Activated CD8-positive, alpha-beta memory T cell treated with anti-CD3 and anti-CD28 coated beads for 36 hours (primary cell): ENCODE results near the gene B3GNT4. TPM values are rescaled to one million over a fixed set of nuclear protein-coding genes. Genes with fewer than 3 reads are reported as not detected.

Experiments used
- CTCF ChIA-PET: fragments of 350-600 bp; sonication (Branson Sonifier 250); formaldehyde crosslinking; loops from one replicate; lab custom pipeline; 2021; ENCODE audit warnings: antibody characterized with exemption; lab: Charles Lee
- POLR2A ChIA-PET: fragments of 350-600 bp; sonication (Branson Sonifier 250); formaldehyde crosslinking; loops from one replicate; lab custom pipeline; 2021; ENCODE audit warnings: antibody characterized with exemption; lab: Charles Lee
- total RNA-seq, 2 experiments: library from RNA; stranded (reverse); gene quantifications; one replicate each; pipeline ENCODE4 v1.2.3, GENCODE V29; 2021

Gene B3GNT4
- total RNA-seq, 2 experiments from 2014 or later, result 0.46 to 0.63 TPM

DNA sequence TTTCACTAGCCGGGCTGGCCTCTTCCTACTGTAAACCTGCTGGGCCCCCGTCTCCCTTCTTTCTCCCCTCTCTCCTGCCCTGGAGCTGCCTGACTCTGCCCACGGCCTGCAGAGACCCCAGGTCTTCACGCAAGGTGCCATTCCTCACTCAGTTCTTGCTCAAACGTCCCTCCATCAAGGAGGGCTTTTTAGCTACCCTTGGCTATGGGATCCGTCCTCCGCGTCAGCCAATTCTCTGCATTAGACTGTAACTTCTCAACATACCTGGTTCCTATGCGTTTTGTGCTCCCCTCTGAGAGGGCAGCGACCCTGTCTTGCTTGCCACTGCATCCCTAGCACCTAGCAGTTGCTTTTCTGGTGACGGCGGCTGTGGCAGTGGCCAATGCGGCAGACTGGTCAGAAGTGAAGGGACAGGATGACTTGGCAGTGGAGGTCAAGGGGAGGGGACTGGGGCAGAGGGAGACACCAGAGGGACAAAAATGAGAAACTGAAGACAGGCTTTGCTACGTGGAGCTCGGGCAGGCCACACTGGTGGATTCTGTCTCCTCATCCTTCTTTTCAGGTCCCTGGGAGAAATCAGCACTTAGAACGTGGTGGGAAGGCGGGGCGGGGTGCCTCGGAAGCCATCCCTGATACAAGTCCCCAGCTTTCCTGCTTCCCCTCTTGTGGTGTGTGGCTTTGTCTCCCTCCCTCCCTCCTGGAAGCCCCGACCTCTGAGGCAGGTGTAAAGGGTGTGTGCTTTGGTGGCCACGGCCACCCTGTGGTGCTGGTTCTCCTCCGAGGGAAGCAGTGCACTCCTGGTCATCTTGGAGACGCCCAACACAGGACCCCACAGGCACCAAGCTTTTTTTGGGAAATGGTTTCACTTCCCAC lies 1.8 kb downstream of the B3GNT4 start:
- ChIA-PET CTCF (interaction anchor here (0.6 to 1.0 kb wide), 3 partner anchors 14 to 85 kb away, joined by 3 to 4 read pairs (median 4); no protein-coding TSS in a partner anchor), POLR2A (interaction anchor here (0.6 to 1.5 kb wide), 5 partner anchors 14 to 1314 kb away, joined by 3 to 9 read pairs (median 4); partner anchors contain the start of gene DIABLO)

- ChIA-PET CTCF (interaction anchor here (1.0 kb wide), 1 partner anchor 13 kb away, joined by 3 read pairs; no protein-coding TSS in a partner anchor), POLR2A (interaction anchor here (1.1 to 1.5 kb wide), 2 partner anchors 15 to 20 kb away, joined by 4 read pairs; partner anchors contain the start of gene DIABLO)
These were observed 2.8 kb downstream of the B3GNT4 start for GRCh38 chr12:122206111-122206881.

DNA sequence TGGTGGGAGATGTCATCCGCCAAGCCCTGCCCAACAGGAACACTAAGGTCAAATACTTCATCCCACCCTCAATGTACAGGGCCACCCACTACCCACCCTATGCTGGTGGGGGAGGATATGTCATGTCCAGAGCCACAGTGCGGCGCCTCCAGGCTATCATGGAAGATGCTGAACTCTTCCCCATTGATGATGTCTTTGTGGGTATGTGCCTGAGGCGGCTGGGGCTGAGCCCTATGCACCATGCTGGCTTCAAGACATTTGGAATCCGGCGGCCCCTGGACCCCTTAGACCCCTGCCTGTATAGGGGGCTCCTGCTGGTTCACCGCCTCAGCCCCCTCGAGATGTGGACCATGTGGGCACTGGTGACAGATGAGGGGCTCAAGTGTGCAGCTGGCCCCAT lies 3.5 kb downstream of the B3GNT4 start:
- POLR2A ChIA-PET, result interaction anchor here (1.5 kb wide), 1 partner anchor 19 kb away, joined by 4 read pairs; the partner anchor contains the start of gene DIABLO
- CTCF ChIA-PET, result no interaction called here

GRCh38 chr12:122207391-122207790 lies 3.9 kb downstream of the B3GNT4 start:
- ChIA-PET CTCF (no interaction called here), POLR2A (no interaction called here)

GRCh38 chr12:122208073-122208820 lies 4.7 kb downstream of the B3GNT4 start:
- CTCF ChIA-PET, result interaction anchor here (1.6 kb wide), 1 partner anchor 12 kb away, joined by 4 read pairs; no protein-coding TSS in a partner anchor
- POLR2A ChIA-PET, result no interaction called here

DNA sequence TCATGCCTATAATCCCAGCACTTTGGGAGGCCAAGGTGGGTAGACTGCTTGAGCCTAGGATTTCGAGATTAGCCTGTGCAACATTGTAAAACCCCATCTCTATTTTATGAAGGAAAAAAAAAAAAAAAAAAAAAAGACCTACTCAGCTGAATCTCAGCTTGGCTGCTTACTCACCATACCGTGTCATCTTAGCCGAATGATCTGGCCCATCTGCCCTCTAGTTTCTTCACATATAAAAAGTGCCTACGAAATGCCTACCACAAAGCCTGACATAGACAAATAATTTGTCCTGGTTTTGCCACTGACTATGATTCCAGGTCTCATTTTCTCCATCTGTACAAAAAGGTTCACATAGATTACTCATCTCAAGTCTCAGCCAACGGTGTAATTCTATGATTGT lies 12.3 kb downstream of the B3GNT4 start:
- POLR2A ChIA-PET, result no interaction called here
- CTCF ChIA-PET, result interaction anchor here (0.6 to 1.4 kb wide), 3 partner anchors 49 to 372 kb away, joined by 3 to 6 read pairs (median 3); no protein-coding TSS in a partner anchor

- POLR2A ChIA-PET, result no interaction called here
- CTCF ChIA-PET, result interaction anchor here (0.7 to 1.4 kb wide), 2 partner anchors 50 to 373 kb away, joined by 3 to 6 read pairs; no protein-coding TSS in a partner anchor
These were observed 12.9 kb downstream of the B3GNT4 start for GRCh38 chr12:122216445-122216844.

- POLR2A ChIA-PET, result interaction anchor here (0.5 to 2.4 kb wide), 9 partner anchors 10 to 610 kb away, joined by 3 to 16 read pairs (median 4); partner anchors contain the start of genes KNTC1, RSRC2, VPS33A and ZCCHC8
These were observed 22.3 kb downstream of the B3GNT4 start, which contains the start of gene DIABLO for GRCh38 chr12:122225683-122226365. TSS of gene DIABLO (minus strand) at chr12:122226052. CDS start at chr12:122226014, 38 bp downstream.

DNA sequence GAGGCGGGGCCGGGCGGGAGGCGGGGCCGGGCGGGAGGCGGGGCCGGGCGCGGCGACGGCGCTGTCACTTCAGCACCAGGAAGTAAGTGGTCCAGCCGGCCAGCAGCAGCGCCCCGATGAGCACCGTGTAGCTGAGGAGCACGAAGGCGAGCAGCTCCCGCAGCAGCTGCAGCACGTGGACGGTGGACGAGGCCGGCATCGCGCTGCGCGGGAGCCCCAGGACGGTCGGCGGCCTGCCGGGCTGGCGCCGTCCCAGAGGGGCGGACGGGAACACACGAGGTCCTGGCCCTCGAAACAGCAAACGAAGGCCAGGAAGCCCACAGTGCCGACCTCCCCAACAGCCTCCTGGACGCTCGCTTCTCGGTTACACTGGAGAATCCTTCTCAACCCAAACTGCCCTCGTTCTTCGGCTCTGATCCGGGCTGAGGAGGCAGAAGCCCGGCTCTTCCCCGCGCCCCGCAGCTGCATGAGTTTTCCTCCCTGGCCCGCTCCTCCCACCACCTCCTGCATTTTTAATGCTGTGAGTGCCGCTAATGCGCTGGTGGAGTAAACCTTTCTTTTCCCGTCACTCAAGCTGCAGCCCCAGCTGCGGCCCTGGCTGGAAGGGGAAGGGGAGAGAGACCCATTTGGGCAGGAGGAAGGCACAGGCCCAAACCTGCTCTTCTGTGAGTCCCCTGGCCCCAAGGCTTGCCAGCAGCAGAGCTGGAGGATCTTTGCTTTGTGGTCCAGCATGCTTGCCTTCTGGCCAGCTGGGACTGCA lies 23.0 kb downstream of the B3GNT4 start:
- CTCF ChIA-PET, result interaction anchor here (0.5 to 1.6 kb wide), 5 partner anchors 18 to 364 kb away, joined by 3 to 8 read pairs (median 3); partner anchors contain the start of gene CFAP251
- POLR2A ChIA-PET, result interaction anchor here (0.5 to 2.4 kb wide), 9 partner anchors 11 to 610 kb away, joined by 3 to 16 read pairs (median 4); partner anchors contain the start of genes KNTC1, RSRC2, VPS33A and ZCCHC8

More at GRCh38 chr12:122225683-122226365, 22.3 kb downstream of the B3GNT4 start, which contains the start of gene DIABLO:
- CTCF ChIA-PET, result interaction anchor here (0.5 to 1.2 kb wide), 4 partner anchors 39 to 307 kb away, joined by 3 read pairs; partner anchors contain the start of gene CFAP251

- POLR2A ChIA-PET, result interaction anchor here (0.6 to 2.4 kb wide), 3 partner anchors 17 to 1268 kb away, joined by 3 to 16 read pairs (median 15); partner anchors contain the start of gene VPS33A
- CTCF ChIA-PET, result interaction anchor here (1.6 kb wide), 1 partner anchor 18 kb away, joined by 8 read pairs; no protein-coding TSS in a partner anchor
These were observed 23.8 kb downstream of the B3GNT4 start for GRCh38 chr12:122227341-122227740.

- ChIA-PET CTCF (interaction anchor here (1.6 kb wide), 1 partner anchor 17 kb away, joined by 8 read pairs; no protein-coding TSS in a partner anchor), POLR2A (no interaction called here)
These were observed 24.6 kb downstream of the B3GNT4 start for GRCh38 chr12:122228092-122228491.

DNA sequence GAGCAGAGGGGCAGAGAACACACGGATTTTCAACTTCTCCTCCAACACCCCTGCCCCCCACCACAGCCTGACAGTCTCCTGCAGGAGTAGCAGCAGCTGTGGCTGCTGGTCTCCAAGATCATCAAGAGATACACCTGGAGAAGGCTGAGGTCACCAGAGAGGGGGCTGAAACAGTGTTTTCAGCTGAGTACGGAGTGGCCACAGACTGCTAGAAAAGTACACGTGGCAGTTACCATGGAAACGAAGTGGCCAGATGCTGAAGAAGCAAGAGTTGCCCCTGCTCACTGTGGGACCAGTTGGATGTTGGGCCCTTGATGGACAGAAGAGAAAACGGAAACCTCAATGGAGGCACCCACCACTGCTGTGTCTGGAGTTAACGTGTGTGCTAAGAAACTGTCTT lies 27.3 kb downstream of the B3GNT4 start:
- CTCF ChIA-PET, result no interaction called here

GRCh38 chr12:122232691-122233090 lies 29.2 kb downstream of the B3GNT4 start:
- CTCF ChIA-PET, result no interaction called here

More for the DNA sequence above, 27.3 kb downstream of the B3GNT4 start:
- POLR2A ChIA-PET, result no interaction called here

GRCh38 chr12:122235741-122236140 lies 32.2 kb downstream of the B3GNT4 start:
- ChIA-PET POLR2A (interaction anchor here (0.6 kb wide), 1 partner anchor 10 kb away, joined by 4 read pairs; the partner anchor contains the start of gene DIABLO), CTCF (interaction anchor here (0.6 to 1.2 kb wide), 2 partner anchors 9 to 188 kb away, joined by 3 to 6 read pairs; no protein-coding TSS in a partner anchor)

More at GRCh38 chr12:122232691-122233090, 29.2 kb downstream of the B3GNT4 start:
- POLR2A ChIA-PET, result interaction anchor here (0.6 kb wide), 1 partner anchor 33 kb away, joined by 3 read pairs; no protein-coding TSS in a partner anchor

- POLR2A ChIA-PET, result no interaction called here
- CTCF ChIA-PET, result no interaction called here
These were observed 35.4 kb downstream of the B3GNT4 start for GRCh38 chr12:122238861-122239260.

GRCh38 chr12:122243965-122244364 lies 40.5 kb downstream of the B3GNT4 start:
- CTCF ChIA-PET, result interaction anchor here (1.0 to 1.9 kb wide), 3 partner anchors 23 to 592 kb away, joined by 3 to 5 read pairs (median 3); no protein-coding TSS in a partner anchor

More at GRCh38 chr12:122243965-122244364, 40.5 kb downstream of the B3GNT4 start:
- POLR2A ChIA-PET, result interaction anchor here (2.5 kb wide), 1 partner anchor 17 kb away, joined by 15 read pairs; the partner anchor contains the start of gene DIABLO
